G401 (cell line): ENCODE data around the gene NHLRC4. TPM values are rescaled to one million over a fixed set of nuclear protein-coding genes. Genes with fewer than 3 reads are reported as not detected.
A peak's percentile ranks its signal among the peaks of the same experiment; 100 is the strongest.

ENCODE experiments used
- DNase-seq: peaks from one replicate; pipeline ENCODE4 v3.0.0-alpha.2; 2015; ENCODE audit warnings: low spot score
- in situ Hi-C: cut with HindIII; loops from 2 replicates; pipeline ENCODE4 v1.10.0; 2016; ENCODE audit warnings: low sequenced_read_pairs, mixed read lengths
- total RNA-seq: library from RNA; depleted of rRNA; stranded (reverse); fragments of >200 nt; shearing (Covaris generic); gene quantifications from 2 replicates; pipeline ENCODE4 v1.2.3, GENCODE V29; 2014; rRNA removed

NHLRC4 gene
- total RNA-seq, result 2.7 and 4.1 TPM in 2 replicates

DNA sequence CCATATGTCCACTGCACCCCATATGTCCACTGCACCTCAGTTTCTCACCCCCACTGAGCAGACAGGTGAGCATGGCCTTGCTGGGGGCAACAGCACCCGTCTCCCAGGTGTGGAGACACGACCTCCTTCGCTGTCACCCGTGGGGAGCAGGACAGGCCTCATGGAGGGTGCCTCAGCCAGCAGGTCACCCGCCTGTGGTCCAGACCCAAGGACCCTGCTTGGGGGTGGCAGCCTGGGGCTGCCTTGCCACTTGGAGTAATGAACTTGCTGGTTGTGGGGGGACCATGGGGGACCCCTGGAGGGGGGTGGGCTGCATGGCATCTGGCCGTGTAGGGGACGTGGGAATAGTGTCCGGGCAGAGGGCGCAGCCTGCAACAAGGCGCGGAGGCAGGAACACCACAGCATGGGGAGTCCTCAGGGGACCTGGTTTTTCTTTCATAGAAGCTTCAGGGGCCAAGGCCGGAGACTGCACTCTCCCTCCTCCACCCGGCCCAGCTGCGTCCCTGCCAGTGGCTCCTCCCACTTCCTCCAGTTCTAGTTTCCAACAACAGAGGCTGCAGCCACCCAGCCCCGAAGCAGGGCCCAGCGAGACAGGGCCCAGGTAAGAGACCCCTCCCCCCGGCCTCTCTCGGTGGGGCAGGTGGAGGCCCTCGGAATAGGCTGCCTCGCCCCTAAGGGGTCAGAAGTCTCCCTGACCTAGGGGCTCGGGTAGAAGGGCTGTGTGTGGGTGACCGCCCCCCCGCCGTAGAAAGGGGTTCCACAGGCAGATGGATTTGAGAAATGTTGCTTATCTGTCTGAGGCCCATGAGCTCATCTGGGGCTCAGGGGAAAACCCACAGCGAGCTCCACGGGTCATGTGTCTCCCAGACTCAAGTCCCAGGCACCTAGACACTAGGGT, at the start of gene NHLRC4:
Gene NHLRC4 (plus strand): TSS at position 531 of the 898 bp plus-strand sequence. CDS start 1,043 bp downstream, outside the sequence.
- DNase-seq, result no peak
- in situ Hi-C loops, result no loop called here

DNA sequence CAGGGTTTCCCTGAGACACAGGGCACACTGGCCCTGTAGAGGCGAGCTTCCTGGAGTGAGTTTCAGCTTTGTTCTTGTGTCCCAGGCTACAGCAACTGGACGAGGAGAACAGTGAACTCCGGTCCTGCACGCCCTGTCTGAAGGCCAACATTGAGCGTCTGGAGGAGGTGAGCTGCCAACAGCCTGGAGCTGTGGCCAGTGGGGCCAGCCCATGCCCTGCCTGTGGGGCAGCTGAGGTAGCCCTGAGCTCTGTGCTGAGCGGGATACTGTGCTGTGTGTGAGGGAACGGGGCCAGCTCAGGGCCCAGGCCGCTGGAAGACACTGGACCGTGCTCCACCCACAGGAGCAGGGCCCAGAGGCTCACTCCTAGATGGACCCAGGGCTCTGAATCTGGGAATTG, 47.9 kb upstream of the NHLRC4 start:
- in situ Hi-C loops, result no loop called here
- DNase-seq, result peak; percentile 51

DNA sequence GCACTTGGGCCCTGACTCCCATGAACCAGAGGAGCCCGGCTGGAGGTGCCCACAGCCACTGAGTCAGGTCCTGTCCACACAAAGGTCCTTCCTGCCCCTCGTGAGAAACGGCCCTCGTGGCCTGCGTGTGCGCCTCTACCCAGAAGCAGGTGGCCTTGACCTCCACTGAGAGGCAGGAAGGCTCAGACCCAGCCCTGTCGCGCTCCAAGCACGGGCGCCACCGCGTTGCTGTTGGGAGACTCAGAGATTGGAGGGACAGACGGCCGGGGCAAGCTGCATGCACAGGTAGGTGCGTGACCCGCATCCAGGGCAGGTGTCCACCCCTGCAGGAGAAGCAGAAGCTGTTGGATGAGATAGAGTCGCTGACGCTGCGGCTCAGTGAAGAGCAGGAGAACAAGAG, 47.4 kb upstream of the NHLRC4 start:
- in situ Hi-C loops, result no loop called here
- no peak for DNase-seq

GRCh38 chr16:519841-520687, 46.7 kb upstream of the NHLRC4 start:
- no peak for DNase-seq
- in situ Hi-C loops, result no loop called here

DNA sequence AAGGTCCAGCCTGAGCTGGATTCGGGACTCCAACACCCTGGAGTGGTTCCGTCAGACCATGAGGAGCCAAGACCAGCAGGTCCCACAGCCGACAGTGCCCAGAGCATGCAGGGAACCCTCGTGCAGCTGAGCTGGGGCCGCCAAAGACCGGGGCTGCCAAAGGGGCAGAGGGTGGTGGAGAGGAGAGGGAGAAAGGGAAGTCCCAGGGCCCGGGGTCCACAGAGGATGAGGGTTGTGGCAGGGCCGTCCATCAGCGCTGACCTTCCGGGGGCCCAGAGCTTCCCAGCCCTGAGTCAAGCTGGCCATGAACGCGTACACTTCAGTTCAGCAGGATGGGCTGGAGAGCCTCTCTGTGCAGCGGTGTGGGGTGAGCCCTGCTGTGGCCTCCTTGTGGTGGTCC, 46.0 kb upstream of the NHLRC4 start:
- in situ Hi-C loops, result no loop called here
- DNase-seq, result no peak

DNA sequence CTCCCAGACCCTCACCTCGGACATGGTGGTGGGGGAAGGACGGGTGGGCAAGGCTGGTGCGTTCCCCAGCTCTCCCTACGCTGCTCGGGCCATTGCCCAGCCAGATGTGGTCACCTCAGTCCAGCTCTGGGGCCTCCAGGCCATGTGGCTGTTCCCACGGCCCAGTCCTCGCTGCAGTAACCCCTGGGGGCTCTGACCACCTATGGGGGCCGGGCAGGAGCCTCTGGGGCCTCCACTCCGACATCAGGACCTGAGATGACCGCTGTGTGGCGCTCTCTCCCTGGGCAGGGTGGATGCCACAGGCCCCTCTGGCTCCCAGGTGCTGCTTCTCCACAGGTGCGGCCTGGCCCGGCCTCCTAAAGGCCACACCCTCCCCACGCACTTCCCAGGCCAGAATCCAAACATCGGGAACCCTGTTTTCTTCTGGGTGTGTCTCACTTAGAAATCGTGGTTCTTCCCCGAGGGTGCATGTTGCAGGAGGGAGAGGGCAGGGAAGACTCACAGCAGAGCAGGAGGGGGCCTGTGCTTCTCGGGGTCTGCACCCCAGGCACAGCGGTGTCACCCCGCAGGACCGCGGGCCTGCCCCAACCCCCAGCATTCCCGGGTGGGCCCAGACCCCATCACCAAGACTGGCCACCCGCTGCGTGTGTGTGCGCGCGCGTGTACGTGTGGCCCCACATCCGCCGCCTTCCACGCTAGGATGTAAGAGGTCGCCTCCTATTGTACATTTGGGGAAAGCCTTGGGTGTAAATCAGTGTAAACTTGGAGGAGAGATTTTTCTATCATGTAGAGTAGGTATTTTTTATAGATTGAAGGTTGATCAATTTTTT, 45.2 kb upstream of the NHLRC4 start:
- in situ Hi-C loops, result no loop called here
- DNase-seq, result no peak

- in situ Hi-C loops, result no loop called here
These were observed 44.3 kb upstream of the NHLRC4 start for GRCh38 chr16:522320-523096.

DNA sequence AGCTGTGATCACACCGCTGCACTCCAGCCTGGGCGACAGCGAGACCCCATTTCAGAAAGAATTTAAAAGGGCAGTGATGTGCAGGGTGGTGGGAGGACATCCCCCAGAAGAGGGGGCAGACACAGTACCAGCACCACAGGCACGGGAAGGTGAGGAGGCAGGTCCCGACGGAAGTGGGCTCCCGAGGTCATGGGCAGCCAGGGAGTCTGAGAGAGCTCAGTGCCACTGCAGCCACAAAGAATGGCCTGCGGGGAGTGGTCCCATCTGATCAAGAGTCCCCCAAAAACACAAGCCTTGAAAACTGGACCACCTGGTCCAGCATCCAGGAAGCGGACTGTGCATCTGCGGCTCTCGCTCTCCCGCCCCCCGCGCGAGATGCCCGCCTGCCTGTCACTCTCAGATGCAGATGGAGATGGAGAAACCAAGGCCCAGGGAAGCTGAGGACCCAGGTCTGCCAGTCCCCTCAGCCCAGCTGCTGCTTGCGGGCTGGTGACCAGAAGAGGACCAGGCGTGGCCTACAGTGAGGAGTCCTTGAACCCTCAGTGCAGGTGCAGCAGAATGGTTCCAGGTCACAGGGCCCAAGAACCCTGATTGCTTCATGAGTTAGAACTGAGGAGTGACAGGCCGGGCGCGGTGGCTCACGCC, 43.6 kb upstream of the NHLRC4 start:
- no peak for DNase-seq
- in situ Hi-C loops, result no loop called here

More at GRCh38 chr16:522320-523096, 44.3 kb upstream of the NHLRC4 start:
- DNase-seq, result no peak

- no peak for DNase-seq
- in situ Hi-C loops, result no loop called here
These were observed 42.3 kb upstream of the NHLRC4 start for GRCh38 chr16:524274-525040.

DNA sequence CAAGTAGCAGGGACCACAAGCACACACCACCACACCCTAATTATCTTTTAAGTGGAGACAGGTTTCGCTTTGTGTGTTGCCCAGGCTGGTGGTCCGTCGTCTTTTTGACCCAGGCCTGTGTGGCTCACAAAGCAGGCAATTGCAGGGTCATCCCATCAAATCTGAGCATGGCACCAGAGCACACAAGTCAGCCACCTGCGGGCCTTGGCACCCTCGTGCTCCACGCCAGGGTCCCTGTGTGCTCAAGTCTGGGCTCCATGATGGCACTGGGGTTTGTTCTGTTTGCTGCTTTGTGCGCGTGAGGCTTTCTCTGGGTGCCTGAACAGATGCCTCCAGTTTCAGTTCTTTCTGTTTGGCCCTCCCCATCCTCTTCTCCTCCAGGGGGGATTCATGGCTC, 41.7 kb upstream of the NHLRC4 start:
- no peak for DNase-seq
- in situ Hi-C loops, result no loop called here

GRCh38 chr16:525520-526180, 41.2 kb upstream of the NHLRC4 start:
- peak; percentile 47 for DNase-seq

DNA sequence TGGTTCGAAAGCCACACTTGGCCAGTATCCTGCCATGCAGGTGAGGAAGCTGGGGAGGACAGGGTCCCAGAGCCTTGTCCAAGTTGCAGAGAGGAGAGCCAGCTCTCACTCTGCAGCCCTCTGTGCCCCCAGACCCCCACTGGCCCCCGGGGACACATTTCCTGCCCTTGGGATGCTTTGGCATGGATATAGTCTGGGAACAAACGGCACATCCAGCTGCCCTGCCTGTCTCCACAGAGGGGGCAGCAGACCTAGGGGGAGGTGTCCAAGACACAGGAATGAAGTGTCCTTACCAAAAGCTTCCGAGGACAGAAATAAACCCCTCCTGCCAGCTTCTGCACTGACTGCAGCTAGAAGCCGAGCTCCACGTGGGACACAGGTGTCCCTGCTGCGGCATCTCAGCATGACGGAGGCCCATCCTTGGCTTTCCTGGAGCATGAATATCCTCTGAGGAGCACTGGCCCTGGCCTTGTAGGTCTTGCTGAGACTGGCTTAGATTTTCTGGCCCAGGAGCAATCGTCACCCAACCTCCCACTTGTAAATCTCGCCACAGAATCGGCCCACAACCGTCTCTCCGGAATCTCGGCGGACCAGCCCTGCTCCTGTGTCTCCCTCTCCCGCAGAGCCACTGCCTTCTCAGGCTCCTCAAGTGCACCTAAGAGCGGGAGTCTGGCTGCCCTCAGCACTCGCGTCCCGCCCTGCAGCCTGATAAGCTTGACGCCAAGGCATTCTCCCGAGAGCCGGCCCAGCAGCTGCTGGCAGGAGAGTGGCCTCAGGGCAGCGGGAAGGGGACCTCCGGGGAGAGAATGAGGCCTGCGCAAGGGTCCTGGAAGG, 40.4 kb upstream of the NHLRC4 start:
- peak; percentile 29 for DNase-seq
- in situ Hi-C loops, result no loop called here

More at GRCh38 chr16:525520-526180, 41.2 kb upstream of the NHLRC4 start:
- in situ Hi-C loops, result no loop called here

- DNase-seq, result peak; percentile 84
- in situ Hi-C loops, result no loop called here
These were observed 39.5 kb upstream of the NHLRC4 start, which contains the start of gene CAPN15 for GRCh38 chr16:527015-527903. TSS of gene CAPN15 (plus strand) at chr16:527712. CDS start at chr16:546839, 19,127 bp downstream.

DNA sequence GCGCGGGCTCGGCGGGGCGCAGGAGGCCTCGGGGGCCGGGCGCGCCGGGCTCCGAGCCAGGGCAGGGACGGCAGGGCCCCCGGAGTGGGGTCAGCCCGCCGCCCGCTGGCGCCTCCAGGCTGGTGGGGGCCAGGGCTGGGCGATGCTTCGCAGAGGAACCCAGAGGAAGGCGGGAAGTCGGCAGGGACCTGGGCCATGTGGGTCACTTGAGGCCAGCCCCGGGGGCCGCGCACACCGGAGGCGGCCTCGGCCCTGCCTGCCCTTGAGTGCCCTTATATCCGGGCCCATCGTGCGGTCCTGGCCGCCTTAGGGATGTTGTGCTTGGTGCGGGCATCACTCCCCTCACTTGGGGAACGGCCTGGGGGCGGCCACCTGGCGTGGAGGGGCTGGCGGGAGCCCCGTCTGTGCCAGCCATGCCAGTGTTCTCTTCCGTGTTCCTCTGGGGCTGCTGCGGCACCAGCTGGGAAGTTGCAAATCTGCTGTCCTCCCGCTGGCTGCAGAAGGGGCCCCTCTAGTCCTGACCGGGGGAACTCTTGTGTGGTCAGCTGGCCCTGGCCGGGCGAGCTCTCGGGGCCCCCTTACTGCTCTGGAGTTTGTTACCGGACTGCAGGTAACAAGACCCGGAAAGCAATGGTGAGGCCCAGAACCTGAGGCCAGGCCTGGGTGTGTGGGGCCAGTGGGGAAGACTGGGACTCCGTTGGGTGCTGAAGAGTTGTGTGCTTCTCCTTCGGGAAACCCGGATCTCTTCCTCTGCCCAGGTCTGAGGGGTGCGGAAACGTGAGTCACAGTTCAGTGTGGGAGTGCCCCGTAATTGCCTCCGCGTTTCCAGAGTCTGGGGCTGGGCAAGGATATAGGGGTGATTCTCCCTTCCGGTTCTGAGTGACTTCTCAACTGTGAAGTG, 38.4 kb upstream of the NHLRC4 start:
- DNase-seq, result no peak
- in situ Hi-C loops, result no loop called here
